ENCODE results near the gene MYL5.

The MYL5 gene

DNA sequence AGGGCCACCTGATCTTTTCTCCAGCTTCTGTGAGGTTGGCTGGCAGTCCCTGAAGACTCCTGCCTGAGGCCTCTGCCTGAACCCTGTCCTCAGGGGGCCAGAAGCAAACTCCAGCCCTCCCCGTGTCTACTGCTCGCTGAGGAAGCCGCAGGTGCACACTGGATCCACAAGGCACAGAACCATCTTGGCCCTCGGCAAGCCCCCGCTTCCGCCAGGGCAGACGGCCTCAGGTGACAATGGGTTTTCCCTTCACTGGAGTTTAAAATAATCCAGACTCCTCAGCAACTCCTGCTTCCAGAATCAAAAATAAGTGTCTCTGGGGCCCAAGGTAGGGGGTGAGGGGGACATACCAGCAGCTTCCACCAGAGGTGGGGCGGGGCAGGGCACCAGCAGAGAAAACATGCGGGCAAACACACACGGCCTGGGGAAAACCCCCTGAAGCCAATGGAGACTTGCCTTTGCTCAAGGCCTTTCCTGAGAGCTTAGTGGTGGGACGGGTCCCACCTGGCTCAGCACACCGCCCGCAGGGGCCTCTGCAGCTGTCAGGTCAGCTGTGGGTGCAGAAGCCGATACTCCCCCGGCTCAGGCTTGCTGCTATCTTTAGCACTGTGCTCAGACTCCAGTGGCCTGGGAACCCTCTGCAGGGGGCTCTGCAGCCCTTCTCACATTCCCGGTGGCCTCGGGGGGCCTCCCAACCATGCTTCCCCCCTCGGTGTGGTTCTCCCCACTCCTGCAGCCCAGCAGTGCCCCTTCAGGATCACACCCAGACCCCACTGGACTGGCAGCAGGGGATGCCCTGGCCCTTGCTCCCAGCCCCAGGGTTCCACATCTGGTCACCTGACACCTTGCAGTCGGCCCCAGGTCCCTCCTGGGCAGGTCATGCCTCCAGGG, 1.9 kb downstream of the MYL5 start:
- Histone ChIP-seq H3K9me3 (ENCODE audit: insufficient read depth, low read length, severe bottlenecking) (no peaks in the 10 kb centered on the region), H3K27me3 (ENCODE audit: insufficient read depth, low read length, poor library complexity) (no peaks in the 10 kb centered on the region), H3K9ac (ENCODE audit: low read depth, low read length) (peak overlapping the region; percentile 99), H3K4me1 (ENCODE audit: insufficient read depth, low read length) (peaks cover 45% of the 10 kb centered on the region), H3K36me3 (ENCODE audit: insufficient read depth, low read length) (peaks cover 22% of the 10 kb centered on the region), H3K4me2 (ENCODE audit: insufficient read depth, low read length) (peak overlapping the region; percentile 99), H3K4me3 (ENCODE audit: low read depth in 1 of 2, low read length in 2 of 2) (peak overlapping the region in 1 of 2 experiments; percentile 88; a peak in 1 of 4 replicates), H3K27ac (ENCODE audit: low read length) (no peak overlapping the region), H3K79me2 (ENCODE audit: insufficient read depth, low read length) (peaks cover 30% of the 10 kb centered on the region), H4K20me1 (ENCODE audit: insufficient read depth, low read length) (peaks cover 4% of the 10 kb centered on the region; the same call in 1 of the 2 replicates), H2AFZ (ENCODE audit: low read depth, low read length) (no peak overlapping the region)
- TF ChIP-seq CTCF (IDR thresholded peaks at IDR 0.05; ENCODE audit: borderline replicate concordance, extremely low read depth, low read length, poor library complexity, severe bottlenecking) (no peak), EZH2 (IDR thresholded peaks at IDR 0.05; ENCODE audit: borderline replicate concordance, low read depth, low read length, severe bottlenecking) (no peak)
- DNase-seq = no peak
- no peak for ATAC-seq (ENCODE audit: insufficient read depth, low read depth)

DNA sequence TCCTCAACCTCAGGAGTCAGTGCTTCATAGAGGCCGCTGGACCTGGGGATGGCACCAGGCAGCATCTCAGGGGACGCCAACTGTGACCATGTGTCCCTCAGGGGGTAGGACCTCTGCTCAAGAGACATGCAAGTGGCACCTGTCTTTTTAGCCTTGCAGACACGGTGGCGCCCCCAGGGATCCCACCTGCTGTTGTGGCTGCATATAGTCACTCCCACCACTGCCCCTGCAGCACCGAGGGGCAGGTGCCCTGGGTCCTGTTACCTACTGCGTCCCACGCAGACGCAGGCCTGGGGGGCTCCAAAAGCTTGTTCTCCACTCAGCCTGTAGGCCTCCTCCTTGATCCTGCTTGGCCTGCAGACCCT, 2.5 kb downstream of the MYL5 start:
- no peak overlapping the region for H3K4me2 ChIP-seq (ENCODE audit: insufficient read depth, low read length)
- DNase-seq (no peak), ATAC-seq (ENCODE audit: insufficient read depth, low read depth) (no peak)
- H3K4me1 ChIP-seq (ENCODE audit: insufficient read depth, low read length) = peaks cover 49% of the 10 kb centered on the region
- H3K27me3 ChIP-seq (ENCODE audit: insufficient read depth, low read length, poor library complexity) = no peaks in the 10 kb centered on the region
- peaks cover 16% of the 10 kb centered on the region for H3K36me3 ChIP-seq (ENCODE audit: insufficient read depth, low read length)
- H4K20me1 ChIP-seq (ENCODE audit: insufficient read depth, low read length) = peaks cover 6% of the 10 kb centered on the region; the same call in 1 of the 2 replicates
- no peak overlapping the region for H3K27ac ChIP-seq (ENCODE audit: low read length)
- TF ChIP-seq EZH2 (IDR thresholded peaks at IDR 0.05; ENCODE audit: borderline replicate concordance, low read depth, low read length, severe bottlenecking) = no peak
- TF ChIP-seq CTCF (IDR thresholded peaks at IDR 0.05; ENCODE audit: borderline replicate concordance, extremely low read depth, low read length, poor library complexity, severe bottlenecking) = no peak
- H2AFZ ChIP-seq (ENCODE audit: low read depth, low read length) = no peak overlapping the region
- no peaks in the 10 kb centered on the region for H3K9me3 ChIP-seq (ENCODE audit: insufficient read depth, low read length, severe bottlenecking)
- H3K4me3 ChIP-seq (ENCODE audit: low read depth in 1 of 2, low read length in 2 of 2) = no peak overlapping the region
- H3K79me2 ChIP-seq (ENCODE audit: insufficient read depth, low read length) = peaks cover 30% of the 10 kb centered on the region
- no peak overlapping the region for H3K9ac ChIP-seq (ENCODE audit: low read depth, low read length)

- Histone ChIP-seq H4K20me1 (ENCODE audit: insufficient read depth, low read length) (peaks cover 14% of the 10 kb centered on the region), H2AFZ (ENCODE audit: low read depth, low read length) (no peak overlapping the region), H3K4me1 (ENCODE audit: insufficient read depth, low read length) (peaks cover 49% of the 10 kb centered on the region), H3K79me2 (ENCODE audit: insufficient read depth, low read length) (peaks cover 25% of the 10 kb centered on the region), H3K27ac (ENCODE audit: low read length) (no peak overlapping the region), H3K4me3 (ENCODE audit: low read depth in 1 of 2, low read length in 2 of 2) (no peak overlapping the region), H3K9ac (ENCODE audit: low read depth, low read length) (no peak overlapping the region), H3K4me2 (ENCODE audit: insufficient read depth, low read length) (no peak overlapping the region), H3K9me3 (ENCODE audit: insufficient read depth, low read length, severe bottlenecking) (no peaks in the 10 kb centered on the region), H3K27me3 (ENCODE audit: insufficient read depth, low read length, poor library complexity) (no peaks in the 10 kb centered on the region), H3K36me3 (ENCODE audit: insufficient read depth, low read length) (peaks cover 8% of the 10 kb centered on the region)
- DNase-seq (no peak), ATAC-seq (ENCODE audit: insufficient read depth, low read depth) (no peak)
- TF ChIP-seq CTCF (IDR thresholded peaks at IDR 0.05; ENCODE audit: borderline replicate concordance, extremely low read depth, low read length, poor library complexity, severe bottlenecking) = no peak
- no peak for TF ChIP-seq EZH2 (IDR thresholded peaks at IDR 0.05; ENCODE audit: borderline replicate concordance, low read depth, low read length, severe bottlenecking)
Observed at GRCh38 chr4:677431-678293, 3.3 kb downstream of the MYL5 start.
